GM12874 (cell line): ENCODE data around the gene B4GALNT3.

Experiments
- TF ChIP-seq, protein P1 (sequence below): IDR thresholded peaks from 2 replicates; pipeline ENCODE4 v1.5.1; 2011; ENCODE audit warnings: low read depth, mild to moderate bottlenecking, control low read depth, low read length, moderate library complexity; ENCODE audit not compliant: insufficient read depth

Gene B4GALNT3

DNA sequence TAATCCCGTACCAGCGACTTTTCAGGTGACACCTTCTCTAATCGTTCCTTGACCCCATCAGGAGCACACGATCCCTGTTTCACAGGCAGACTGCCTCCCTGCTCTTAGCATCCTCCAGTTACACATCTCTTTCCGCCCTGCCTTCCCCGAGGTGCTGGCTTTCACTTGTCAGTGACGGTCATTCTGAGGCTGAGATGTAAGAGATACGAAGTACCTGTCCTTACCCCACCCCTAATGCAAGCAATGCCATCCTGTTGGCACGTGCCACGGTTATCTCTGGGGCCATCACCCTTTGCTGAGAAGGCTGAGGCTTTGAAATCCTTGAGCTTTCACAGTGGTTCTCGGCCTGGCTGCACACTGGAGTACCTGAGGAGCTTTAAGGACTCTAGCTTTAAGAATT is 24.4 kb downstream of the B4GALNT3 start:
- TF ChIP-seq, protein P1, sequence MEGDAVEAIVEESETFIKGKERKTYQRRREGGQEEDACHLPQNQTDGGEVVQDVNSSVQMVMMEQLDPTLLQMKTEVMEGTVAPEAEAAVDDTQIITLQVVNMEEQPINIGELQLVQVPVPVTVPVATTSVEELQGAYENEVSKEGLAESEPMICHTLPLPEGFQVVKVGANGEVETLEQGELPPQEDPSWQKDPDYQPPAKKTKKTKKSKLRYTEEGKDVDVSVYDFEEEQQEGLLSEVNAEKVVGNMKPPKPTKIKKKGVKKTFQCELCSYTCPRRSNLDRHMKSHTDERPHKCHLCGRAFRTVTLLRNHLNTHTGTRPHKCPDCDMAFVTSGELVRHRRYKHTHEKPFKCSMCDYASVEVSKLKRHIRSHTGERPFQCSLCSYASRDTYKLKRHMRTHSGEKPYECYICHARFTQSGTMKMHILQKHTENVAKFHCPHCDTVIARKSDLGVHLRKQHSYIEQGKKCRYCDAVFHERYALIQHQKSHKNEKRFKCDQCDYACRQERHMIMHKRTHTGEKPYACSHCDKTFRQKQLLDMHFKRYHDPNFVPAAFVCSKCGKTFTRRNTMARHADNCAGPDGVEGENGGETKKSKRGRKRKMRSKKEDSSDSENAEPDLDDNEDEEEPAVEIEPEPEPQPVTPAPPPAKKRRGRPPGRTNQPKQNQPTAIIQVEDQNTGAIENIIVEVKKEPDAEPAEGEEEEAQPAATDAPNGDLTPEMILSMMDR: no peak

DNA sequence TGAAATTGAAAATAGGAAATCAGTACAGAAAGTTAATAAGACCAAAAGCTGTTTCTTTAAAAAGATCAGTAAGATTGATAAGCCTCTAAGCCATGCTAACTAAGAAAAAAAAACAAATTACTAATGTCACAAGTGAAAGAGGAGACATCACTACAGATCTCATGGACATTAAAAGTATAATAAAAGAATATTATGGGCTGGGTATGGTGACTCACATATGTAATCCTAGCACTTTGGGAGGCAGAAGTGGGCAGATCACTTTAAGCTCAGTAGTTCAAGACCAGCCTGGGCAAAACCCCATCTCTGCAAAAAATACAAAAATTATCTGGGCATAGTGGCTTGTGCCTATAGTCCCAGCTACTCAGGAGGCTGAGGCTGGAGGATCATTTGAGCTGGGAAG is 30.5 kb downstream of the B4GALNT3 start:
- TF ChIP-seq, protein P1: no peak

DNA sequence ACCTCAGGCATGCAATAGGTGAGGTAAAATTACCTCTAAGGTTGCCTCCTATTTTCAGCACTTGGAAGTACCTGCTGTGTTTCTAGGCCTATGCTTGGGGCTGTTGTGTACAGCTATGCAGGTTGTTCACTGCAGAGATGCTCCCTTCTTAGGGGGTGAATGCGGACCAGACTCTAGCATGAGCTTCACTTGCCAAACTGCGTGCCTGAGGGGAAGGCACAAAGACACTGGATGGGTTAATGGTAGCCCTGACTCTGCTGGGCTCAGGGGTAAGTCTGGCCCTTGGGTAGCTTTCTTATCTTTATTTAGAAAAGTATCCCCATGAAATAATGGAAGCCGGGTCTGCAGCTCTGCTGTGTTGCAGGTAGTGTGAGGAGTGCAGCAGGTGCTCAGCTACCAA is 35.7 kb downstream of the B4GALNT3 start:
- TF ChIP-seq, protein P1: no peak

DNA sequence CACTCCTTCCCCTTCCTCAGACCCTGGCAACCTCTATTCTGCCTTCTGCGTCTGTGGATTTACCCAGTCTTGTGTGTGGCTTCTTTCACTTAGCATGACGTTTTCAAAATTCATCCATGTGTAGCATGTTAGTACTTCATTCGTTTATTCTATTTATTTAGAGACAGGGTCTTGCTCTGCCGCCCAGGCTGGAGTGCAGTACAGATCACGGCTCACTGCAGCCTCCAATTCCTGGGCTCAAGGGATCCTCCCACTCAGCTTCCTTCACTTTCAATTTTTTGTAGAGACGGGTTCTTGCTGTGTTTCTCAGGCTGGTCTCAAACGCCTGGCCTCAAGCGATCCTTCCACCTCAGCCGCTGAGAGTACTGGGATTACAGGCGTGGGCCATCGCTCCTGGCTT is 37.0 kb downstream of the B4GALNT3 start:
- TF ChIP-seq, protein P1: no peak

DNA sequence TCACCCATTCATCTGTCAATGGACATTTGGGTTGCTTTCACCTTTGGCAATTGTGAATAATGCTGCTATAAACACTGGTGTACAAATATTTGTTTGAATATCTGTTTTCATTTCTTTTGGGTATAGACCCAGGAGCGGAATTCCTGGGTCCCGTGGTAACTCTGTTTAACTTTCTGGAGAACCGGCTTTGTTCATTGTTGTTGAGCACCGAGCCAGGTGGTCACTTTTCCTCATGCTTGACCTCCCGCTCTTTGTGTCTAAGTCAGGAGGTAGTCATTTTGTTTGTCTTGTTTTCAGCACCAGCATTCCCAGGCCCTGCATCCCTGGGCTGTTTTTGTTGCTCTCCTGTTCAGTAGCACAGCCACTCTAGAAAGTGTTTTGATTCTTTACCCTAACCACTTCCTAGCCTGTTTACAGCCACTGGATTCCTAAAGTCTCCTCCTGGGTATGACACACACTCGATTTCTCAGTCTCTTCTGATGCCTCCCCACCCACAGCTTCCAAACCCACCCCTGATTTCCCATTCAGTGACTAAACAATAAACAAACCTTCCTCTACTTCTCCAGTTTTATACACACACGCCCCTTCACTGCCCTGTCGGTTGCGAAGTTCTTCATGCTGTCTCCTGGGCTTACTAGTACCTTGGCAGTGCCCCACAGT is 37.9 kb downstream of the B4GALNT3 start:
- TF ChIP-seq, protein P1: no peak

DNA sequence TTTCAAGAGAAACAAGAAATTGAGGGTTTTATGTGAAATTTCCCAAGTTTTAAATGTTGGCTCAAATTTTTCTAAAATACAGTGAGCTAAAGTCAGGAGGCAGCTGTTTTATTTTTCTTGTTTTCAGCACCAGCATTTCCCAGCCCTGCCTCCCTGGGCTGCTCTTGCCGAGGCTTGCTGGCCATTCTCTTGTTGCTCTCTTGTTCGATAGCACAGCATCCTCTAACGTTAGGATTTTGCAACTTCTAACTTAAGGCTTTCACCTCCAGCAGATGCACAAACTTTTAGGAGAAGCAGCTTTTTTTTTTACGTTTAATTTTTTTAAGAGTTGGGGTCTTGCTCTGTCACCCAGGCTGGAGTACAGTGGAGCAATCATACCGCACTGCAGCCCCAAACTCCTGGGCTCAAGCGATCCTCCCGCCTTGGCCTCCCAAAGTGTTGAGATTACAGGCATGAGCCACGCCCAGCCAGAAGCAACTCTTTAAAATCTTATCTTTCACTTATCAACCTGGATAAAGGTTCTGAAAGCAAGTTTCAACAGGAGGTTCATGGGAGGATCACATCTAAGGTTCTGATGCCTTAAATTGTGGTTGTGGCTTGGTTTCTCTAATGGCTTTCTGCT is 40.2 kb downstream of the B4GALNT3 start:
- TF ChIP-seq, protein P1: no peak

DNA sequence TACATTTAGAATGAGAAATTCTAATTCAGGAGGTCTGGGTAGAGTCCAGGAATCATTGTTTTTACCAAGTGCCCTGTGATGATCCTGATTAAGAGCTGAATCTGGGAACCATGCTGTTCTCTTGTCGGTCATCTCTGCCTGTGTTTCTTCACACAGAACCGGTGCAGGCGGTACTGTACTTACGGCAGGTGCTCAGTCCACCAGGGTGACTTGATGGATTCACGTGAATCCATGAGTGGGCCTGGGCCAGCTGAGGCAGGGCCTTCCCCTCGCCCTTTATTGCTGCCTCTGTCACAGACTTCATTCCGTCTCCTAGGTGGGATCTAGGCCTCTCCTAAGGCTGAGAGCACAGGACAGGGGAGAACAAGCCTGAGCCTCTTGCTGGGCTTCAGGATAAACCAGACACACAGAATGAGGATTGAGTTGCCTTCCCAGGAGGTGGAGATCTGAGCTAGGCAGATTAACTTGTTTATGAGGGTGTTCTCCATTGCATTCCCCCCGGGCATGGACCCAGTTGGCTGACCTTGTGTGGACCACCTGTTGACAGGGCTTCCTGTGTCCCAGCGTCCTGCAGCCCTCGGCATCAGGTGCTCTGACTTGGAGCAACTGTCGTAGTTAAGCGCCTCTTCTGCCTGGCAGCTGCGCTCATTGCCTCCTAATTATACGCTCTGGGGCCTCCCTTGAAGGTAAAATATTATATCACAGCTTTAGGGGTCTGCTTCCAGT is 42.1 kb downstream of the B4GALNT3 start:
- TF ChIP-seq, protein P1: no peak
